Kidney (tissue), 14 donors: Measurements from ENCODE around the gene ASB16. TPM values are rescaled to one million over a fixed set of nuclear protein-coding genes. Genes with fewer than 3 reads are reported as not detected.

Experiments
- DNase-seq, 5 donors: peaks; one replicate each; pipeline ENCODE4 v3.0.0-alpha.2; 2013 to 2020
- FAIRE-seq: peaks from 2 replicates; lab custom pipeline; 2012; peaks lifted over from hg19 to GRCh38; lab: Jason Lieb, UNC
- H3K27ac ChIP-seq, 2 donors: one replicate each; pipeline ENCODE4 v1.7.0; 2013; ENCODE audit warnings: low read depth in 2 of 2, low read length in 2 of 2, inconsistent platforms in 1 of 2
- H3K27me3 ChIP-seq: one replicate; pipeline ENCODE4 v1.7.1; 2013; ENCODE audit warnings: low read length, inconsistent platforms; ENCODE audit not compliant: control insufficient read depth, insufficient read depth
- H3K36me3 ChIP-seq, 3 donors: one replicate each; pipeline versions ENCODE4 v1.7.0 to v1.7.1; 2013; ENCODE audit warnings: low read length in 3 of 3, control low read depth in 1 of 3, inconsistent platforms in 1 of 3; ENCODE audit not compliant: insufficient read depth in 3 of 3, control insufficient read depth in 2 of 3
- H3K4me1 ChIP-seq, 3 donors: one replicate each; pipeline versions ENCODE4 v1.7.0 to v1.7.1; 2013; ENCODE audit warnings: low read length in 3 of 3, inconsistent platforms in 1 of 3, low read depth in 1 of 3; ENCODE audit not compliant: control insufficient read depth in 2 of 3, insufficient read depth in 2 of 3
- H3K4me3 ChIP-seq, 3 donors: one replicate each; pipeline versions ENCODE4 v1.7.0 to v1.8.1; 2013; ENCODE audit warnings: low read length in 3 of 3, control low read depth in 1 of 3, inconsistent platforms in 1 of 3
- H3K9ac ChIP-seq, 3 donors: one replicate each; pipeline versions ENCODE4 v1.7.0 to v1.7.1; 2013; ENCODE audit warnings: low read length in 3 of 3, control low read depth in 1 of 3, inconsistent platforms in 1 of 3
- H3K9me3 ChIP-seq, 3 donors: one replicate each; pipeline versions ENCODE4 v1.7.0 to v1.7.1; 2013; ENCODE audit warnings: low read length in 3 of 3, control low read depth in 1 of 3, inconsistent platforms in 1 of 3; ENCODE audit not compliant: control insufficient read depth in 2 of 3, insufficient read depth in 1 of 3
- CTCF ChIP-seq: IDR thresholded peaks from 3 replicates; pipeline ENCODE4 v1.5.1; 2012; ENCODE audit warnings: mild to moderate bottlenecking, moderate library complexity, borderline replicate concordance; ENCODE audit not compliant: insufficient read depth; ENCODE audit errors: extremely low read depth
- intact Hi-C: fragments of 100-400 bp; cut with DNase I; formaldehyde crosslinking; loops from one replicate; pipeline ENCODE4 v1.11.1; 2022
- polyA plus RNA-seq: library from polyadenylated mRNA; stranded (reverse); fragments of 350-450 nt; fragmentation: Illumina TruSeq; extraction: RNeasy Lipid Tissue Mini Kit (QIAGEN cat#74804); gene quantifications from one replicate; pipeline ENCODE4 v1.2.3, GENCODE V29; 2014; ENCODE audit warnings: low read depth, low replicate concordance; ENCODE audit not compliant: insufficient read depth
- total RNA-seq: library from RNA; stranded (reverse); fragmentation: NEBNext Ultra II Directional; extraction: Animal tissue kit (Norgen Biotek cat#: 25700); gene quantifications from one replicate; pipeline ENCODE4 v1.2.1, GENCODE V29; 2021
- donor health status: control.
- donor health status: control.
- donor health status: control.
- donor health status: control.
- donor health status: control.
- donor health status: DM: yes; HTN: yes; CAD: no.
- donor health status: Normal renal cell carcinoma (clear cell type).

Gene ASB16
- total and polyA plus RNA-seq, 2 donors from 2014 or later: 0.25 to 0.90 TPM

GRCh38 chr17:44122816-44123355 is 47.6 kb upstream of the ASB16 start:
- H3K4me1 ChIP-seq: peaks cover 0 to 28% (median 12%) of the 10 kb centered on the region in 3 donors
- no peaks in the 10 kb centered on the region for H3K27me3 ChIP-seq
- peak in 2 of 5 donors; percentile 24 to 45 for DNase-seq
- no peak for FAIRE-seq
- H3K27ac ChIP-seq: peak overlapping the region; percentile 63 to 69
- H3K36me3 ChIP-seq: no peaks in the 10 kb centered on the region
- peak overlapping the region; percentile 53 to 82 (median 63) for H3K9ac ChIP-seq
- peak overlapping the region; percentile 75 to 93 (median 79) for H3K4me3 ChIP-seq
- intact Hi-C loops: no loop called here
- H3K9me3 ChIP-seq: no peaks in the 10 kb centered on the region
- TF ChIP-seq CTCF: no peak

- peak within 1 kb of the TSS; percentile 74 to 91 (median 82) for H3K9ac ChIP-seq
- no peaks in the 10 kb centered on the region for H3K36me3 ChIP-seq
- FAIRE-seq (no peak), DNase-seq (peak; percentile 97 to 99 (median 98))
- H3K4me1 ChIP-seq: peaks cover 0 to 26% (median 12%) of the 10 kb centered on the region in 3 donors
- no peaks in the 10 kb centered on the region for H3K9me3 ChIP-seq
- peak within 1 kb of the TSS; percentile 89 to 93 (median 93) for H3K4me3 ChIP-seq
- peak within 1 kb of the TSS; percentile 88 to 94 for H3K27ac ChIP-seq
- peak; percentile 53 for TF ChIP-seq CTCF
- H3K27me3 ChIP-seq: no peaks in the 10 kb centered on the region
- intact Hi-C loops: no loop called here
These were observed 47.0 kb upstream of the ASB16 start, which contains the start of gene HDAC5 for GRCh38 chr17:44123356-44124117. Gene HDAC5, minus strand, starts transcription at chr17:44123641. Its CDS starts 6,126 bp downstream, at chr17:44117515.

GRCh38 chr17:44124118-44124438 is 46.4 kb upstream of the ASB16 start:
- DNase-seq (no peak), FAIRE-seq (no peak)
- Histone ChIP-seq H3K4me1 (peaks cover 0 to 21% (median 12%) of the 10 kb centered on the region in 3 donors), H3K9ac (peak overlapping the region; percentile 41 to 91 (median 74)), H3K9me3 (no peaks in the 10 kb centered on the region), H3K27ac (peak overlapping the region; percentile 88 to 94), H3K4me3 (peak overlapping the region; percentile 89 to 93 (median 93)), H3K27me3 (no peaks in the 10 kb centered on the region), H3K36me3 (no peaks in the 10 kb centered on the region)
- TF ChIP-seq CTCF: no peak
- intact Hi-C loops: no loop called here
